Loucy (cell line): ENCODE measurements around the gene TEPSIN.

Source experiments
- H2AFZ ChIP-seq: fragments of 200-600 bp; sonication (generic); 2 replicates; pipeline ENCODE4 v1.6.0; 2016; ENCODE audit warnings: antibody characterized with exemption, mild to moderate bottlenecking, low read length, moderate library complexity
- H3F3A ChIP-seq: fragments of 200-600 bp; 2 replicates; pipeline ENCODE4 v1.6.0; 2016; ENCODE audit warnings: antibody characterized with exemption, low read depth, mild to moderate bottlenecking
- H3K27me3 ChIP-seq: fragments of 200-600 bp; sonication (generic); 2 replicates; pipeline ENCODE4 v1.6.1; 2014; ENCODE audit warnings: low read length, mild to moderate bottlenecking; ENCODE audit not compliant: insufficient read depth, poor library complexity, severe bottlenecking
- H3K36me3 ChIP-seq: fragments of 200-600 bp; sonication (generic); 2 replicates; pipeline ENCODE4 v1.6.1; 2016; ENCODE audit warnings: low read length; ENCODE audit not compliant: insufficient read depth
- H3K4me1 ChIP-seq: fragments of 200-600 bp; sonication (generic); 2 replicates; pipeline ENCODE4 v1.5.1; 2014; ENCODE audit warnings: low read length, mild to moderate bottlenecking; ENCODE audit not compliant: insufficient read depth, poor library complexity, severe bottlenecking
- H3K4me2 ChIP-seq: fragments of 200-600 bp; sonication (generic); 2 replicates; pipeline ENCODE4 v1.6.0; 2014; ENCODE audit warnings: antibody characterized with exemption, low read length, low read depth, mild to moderate bottlenecking; ENCODE audit not compliant: poor library complexity, severe bottlenecking
- H3K4me3 ChIP-seq: fragments of 200-600 bp; sonication (generic); 2 replicates; pipeline ENCODE4 v1.5.1; 2014; ENCODE audit warnings: low read length, mild to moderate bottlenecking, mixed read lengths; ENCODE audit not compliant: poor library complexity, severe bottlenecking
- H3K79me2 ChIP-seq: fragments of 200-600 bp; sonication (generic); 2 replicates; pipeline ENCODE4 v1.6.1; 2014; ENCODE audit warnings: low read length; ENCODE audit not compliant: insufficient read depth
- H3K9ac ChIP-seq: fragments of 200-600 bp; sonication (generic); 2 replicates; pipeline ENCODE4 v1.6.0; 2014; ENCODE audit warnings: mild to moderate bottlenecking, low read depth, low read length, moderate library complexity; ENCODE audit not compliant: poor library complexity, severe bottlenecking
- H3K9me2 ChIP-seq: fragments of 200-600 bp; sonication (generic); replicated peaks from 2 replicates; pipeline ENCODE4 v1.6.1; 2016; ENCODE audit warnings: low read depth, low read length, mixed read lengths
- H3K9me3 ChIP-seq: fragments of 200-600 bp; sonication (generic); 2 replicates; pipeline ENCODE4 v1.6.1; 2014; ENCODE audit warnings: mild to moderate bottlenecking, antibody characterized with exemption, low read length, low read depth; ENCODE audit not compliant: insufficient read depth
- H4K20me1 ChIP-seq: fragments of 200-600 bp; sonication (generic); 2 replicates; pipeline ENCODE4 v1.6.0; 2014; ENCODE audit warnings: antibody characterized with exemption, low read length, mild to moderate bottlenecking; ENCODE audit not compliant: insufficient read depth, poor library complexity, severe bottlenecking
- EZH2phosphoT487 ChIP-seq: fragments of 200-600 bp; IDR thresholded peaks from 2 replicates; pipeline ENCODE4 v1.6.1; 2018; ENCODE audit warnings: antibody characterized with exemption, mild to moderate bottlenecking, moderate library complexity, borderline replicate concordance
- TF ChIP-seq, protein P1 (sequence below): fragments of 200-600 bp; sonication (generic); conservative IDR thresholded peaks from 2 replicates; pipeline ENCODE4 v1.5.1; 2014; ENCODE audit warnings: mild to moderate bottlenecking, antibody characterized with exemption, low read length

Gene TEPSIN

DNA sequence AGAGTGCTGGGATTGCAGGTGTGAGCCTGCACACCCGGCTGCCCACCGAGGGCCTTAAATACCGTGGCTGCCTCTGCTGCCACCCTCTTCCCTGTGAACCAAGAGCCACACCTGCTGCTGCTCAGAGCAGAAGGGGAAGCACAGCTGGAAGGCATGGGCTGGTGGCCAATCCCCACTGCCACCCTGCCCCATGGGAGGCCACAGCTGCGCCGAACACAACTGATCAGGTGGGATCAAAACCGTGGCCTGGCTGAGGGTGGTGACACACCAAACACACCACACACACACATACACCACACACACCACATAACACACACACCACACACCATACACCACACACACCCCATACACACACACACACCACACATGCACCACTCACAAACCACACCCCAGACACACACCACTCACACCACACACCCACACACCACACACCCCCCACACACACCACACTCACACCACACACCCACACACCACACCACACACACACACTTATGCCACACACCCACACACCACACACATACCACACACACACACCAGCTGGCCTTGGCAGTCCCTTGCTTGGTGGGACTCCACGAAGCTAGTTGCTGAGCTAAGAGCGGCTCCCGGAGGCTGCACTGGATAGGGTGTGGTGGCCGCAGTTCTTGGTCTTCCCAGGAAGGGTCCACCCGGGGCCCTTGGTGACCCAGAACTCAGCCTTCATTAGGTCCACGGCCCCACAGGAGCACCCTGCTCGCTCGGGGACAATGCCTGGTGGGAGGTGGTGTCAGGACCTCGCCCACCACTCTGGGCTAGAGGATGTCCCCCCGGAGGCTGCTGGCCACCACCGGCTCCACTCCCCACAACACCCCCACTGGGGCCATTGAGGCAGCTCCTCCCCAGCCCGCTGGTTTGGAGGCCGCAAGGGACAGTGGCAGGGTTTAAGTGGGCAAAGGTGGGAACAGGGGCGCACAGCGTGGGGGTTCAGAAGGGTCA lies 31.0 kb downstream of the TEPSIN start:
- H3K9ac ChIP-seq = no peak overlapping the region
- H3K4me2 ChIP-seq = no peak overlapping the region
- H3K4me1 ChIP-seq = no peaks in the 10 kb centered on the region
- H2AFZ ChIP-seq = no peak overlapping the region
- peaks cover 28% of the 10 kb centered on the region; the same call in 1 of the 2 replicates for H3K36me3 ChIP-seq
- H4K20me1 ChIP-seq = no peaks in the 10 kb centered on the region
- no peak overlapping the region for H3K4me3 ChIP-seq
- H3K79me2 ChIP-seq = peaks cover 5% of the 10 kb centered on the region; the same call in 1 of the 2 replicates
- TF ChIP-seq EZH2phosphoT487 = no peak
- TF ChIP-seq, protein P1, sequence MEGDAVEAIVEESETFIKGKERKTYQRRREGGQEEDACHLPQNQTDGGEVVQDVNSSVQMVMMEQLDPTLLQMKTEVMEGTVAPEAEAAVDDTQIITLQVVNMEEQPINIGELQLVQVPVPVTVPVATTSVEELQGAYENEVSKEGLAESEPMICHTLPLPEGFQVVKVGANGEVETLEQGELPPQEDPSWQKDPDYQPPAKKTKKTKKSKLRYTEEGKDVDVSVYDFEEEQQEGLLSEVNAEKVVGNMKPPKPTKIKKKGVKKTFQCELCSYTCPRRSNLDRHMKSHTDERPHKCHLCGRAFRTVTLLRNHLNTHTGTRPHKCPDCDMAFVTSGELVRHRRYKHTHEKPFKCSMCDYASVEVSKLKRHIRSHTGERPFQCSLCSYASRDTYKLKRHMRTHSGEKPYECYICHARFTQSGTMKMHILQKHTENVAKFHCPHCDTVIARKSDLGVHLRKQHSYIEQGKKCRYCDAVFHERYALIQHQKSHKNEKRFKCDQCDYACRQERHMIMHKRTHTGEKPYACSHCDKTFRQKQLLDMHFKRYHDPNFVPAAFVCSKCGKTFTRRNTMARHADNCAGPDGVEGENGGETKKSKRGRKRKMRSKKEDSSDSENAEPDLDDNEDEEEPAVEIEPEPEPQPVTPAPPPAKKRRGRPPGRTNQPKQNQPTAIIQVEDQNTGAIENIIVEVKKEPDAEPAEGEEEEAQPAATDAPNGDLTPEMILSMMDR = no peak
- H3F3A ChIP-seq = no peaks in the 10 kb centered on the region
- no peaks in the 10 kb centered on the region for H3K27me3 ChIP-seq
- no peaks in the 10 kb centered on the region for H3K9me3 ChIP-seq
- H3K9me2 ChIP-seq = no peaks in the 10 kb centered on the region

DNA sequence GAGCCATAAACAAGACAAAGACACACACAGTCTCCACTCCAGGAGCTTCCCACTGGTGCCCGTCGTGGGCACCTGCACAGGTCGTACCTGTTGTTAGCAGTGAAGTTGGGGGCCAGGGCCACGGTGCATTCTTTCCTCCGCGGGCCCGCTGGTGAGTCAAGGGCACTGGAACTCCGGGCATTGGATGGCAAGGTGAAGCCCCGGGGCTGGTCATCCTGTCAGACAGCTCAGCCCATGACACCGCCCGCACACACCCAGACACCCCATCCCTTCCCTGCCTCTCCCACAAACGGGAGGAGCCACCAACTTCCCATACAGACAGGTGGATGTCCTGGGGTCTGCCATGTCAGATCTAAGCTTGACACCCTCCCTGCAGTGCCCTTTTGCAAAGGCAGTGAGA lies 32.2 kb downstream of the TEPSIN start:
- Histone ChIP-seq H3K36me3 (peaks cover 30% of the 10 kb centered on the region; the same call in 1 of the 2 replicates), H3K79me2 (no peaks in the 10 kb centered on the region), H3K4me3 (no peak overlapping the region), H3F3A (no peaks in the 10 kb centered on the region), H3K4me1 (no peaks in the 10 kb centered on the region), H4K20me1 (no peaks in the 10 kb centered on the region), H3K4me2 (no peak overlapping the region), H3K9me2 (no peaks in the 10 kb centered on the region), H2AFZ (no peak overlapping the region), H3K9me3 (no peaks in the 10 kb centered on the region), H3K9ac (no peak overlapping the region), H3K27me3 (no peaks in the 10 kb centered on the region)
- no peak for TF ChIP-seq EZH2phosphoT487
- TF ChIP-seq, protein P1 = no peak

DNA sequence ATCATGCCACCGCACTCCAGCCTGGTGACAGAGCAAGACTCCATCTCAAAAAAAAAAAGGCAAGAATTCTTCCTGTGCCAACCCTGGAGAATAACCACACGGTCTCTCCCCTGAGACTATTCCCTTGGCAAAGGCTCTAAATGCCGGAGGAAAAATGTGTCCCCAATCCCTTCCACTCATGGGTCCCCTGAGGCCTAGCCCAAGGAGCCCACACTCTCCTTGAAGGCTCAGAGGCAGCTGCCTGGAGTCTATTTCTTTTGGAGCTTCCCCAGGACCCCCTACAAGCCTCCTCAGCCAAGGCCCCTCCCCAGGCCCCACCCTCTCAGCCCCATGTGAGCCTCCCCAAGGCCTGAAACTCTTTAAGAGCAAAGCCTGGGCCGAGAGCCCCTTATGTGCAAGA lies 32.7 kb downstream of the TEPSIN start:
- H3K36me3 ChIP-seq = peaks cover 30% of the 10 kb centered on the region; the same call in 1 of the 2 replicates
- no peaks in the 10 kb centered on the region for H3K9me3 ChIP-seq
- no peak overlapping the region for H3K4me2 ChIP-seq
- no peaks in the 10 kb centered on the region for H3K4me1 ChIP-seq
- H3K4me3 ChIP-seq = no peak overlapping the region
- H4K20me1 ChIP-seq = no peaks in the 10 kb centered on the region
- H3F3A ChIP-seq = no peaks in the 10 kb centered on the region
- H3K79me2 ChIP-seq = no peaks in the 10 kb centered on the region
- no peaks in the 10 kb centered on the region for H3K27me3 ChIP-seq
- no peak for TF ChIP-seq EZH2phosphoT487
- TF ChIP-seq, protein P1 = no peak
- no peak overlapping the region for H2AFZ ChIP-seq
- no peak overlapping the region for H3K9ac ChIP-seq
- no peaks in the 10 kb centered on the region for H3K9me2 ChIP-seq
